ENCODE measurements around the gene LIN7B.

Gene LIN7B

GRCh38 chr19:49165111-49165750 lies 51.1 kb downstream of the LIN7B start:
- no peak for DNase-seq (ENCODE audit: low spot score)
- peak overlapping the region; percentile 85 to 91 for H3K27ac ChIP-seq
- peak overlapping the region; percentile 56 for H3K4me3 ChIP-seq
- no peak for TF ChIP-seq CTCF (IDR thresholded peaks at IDR 0.05)

GRCh38 chr19:49165865-49166301 lies 51.7 kb downstream of the LIN7B start:
- H3K27ac ChIP-seq: peak overlapping the region; percentile 85 to 91
- DNase-seq (ENCODE audit: low spot score): no peak
- peak overlapping the region; percentile 56 for H3K4me3 ChIP-seq
- no peak for TF ChIP-seq CTCF (IDR thresholded peaks at IDR 0.05)

DNA sequence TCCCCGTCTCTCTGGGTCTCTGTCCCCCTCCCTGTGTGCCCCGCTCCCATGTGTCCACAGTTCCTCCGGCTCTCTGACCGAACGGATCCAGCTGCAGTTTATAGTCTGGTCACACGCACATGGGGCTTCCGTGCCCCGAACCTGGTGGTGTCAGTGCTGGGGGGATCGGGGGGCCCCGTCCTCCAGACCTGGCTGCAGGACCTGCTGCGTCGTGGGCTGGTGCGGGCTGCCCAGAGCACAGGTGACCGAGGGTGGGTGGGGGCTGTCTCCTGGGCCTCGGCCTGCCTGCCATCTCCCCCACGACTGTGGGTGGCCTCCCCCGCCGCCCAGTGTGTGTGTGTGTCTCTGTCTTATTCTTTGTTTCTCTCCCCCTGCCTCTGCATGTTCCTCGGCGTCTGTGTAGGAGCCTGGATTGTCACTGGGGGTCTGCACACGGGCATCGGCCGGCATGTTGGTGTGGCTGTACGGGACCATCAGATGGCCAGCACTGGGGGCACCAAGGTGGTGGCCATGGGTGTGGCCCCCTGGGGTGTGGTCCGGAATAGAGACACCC lies 53.8 kb downstream of the LIN7B start:
- H3K27ac ChIP-seq: no peak overlapping the region
- H3K4me3 ChIP-seq: no peak overlapping the region
- no peak for TF ChIP-seq CTCF (IDR thresholded peaks at IDR 0.05)
- DNase-seq (ENCODE audit: low spot score): no peak
